H1 (cell line): ENCODE data around the gene USH1C. TPM values are rescaled to one million over a fixed set of nuclear protein-coding genes. Genes with fewer than 3 reads are reported as not detected.

Experiments used
- CTCF ChIA-PET: fragments of 300-600 bp; sonication (Branson Sonifier 250); formaldehyde crosslinking; loops from one replicate; lab custom pipeline; 2021; ENCODE audit not compliant: partially characterized antibody; lab: Charles Lee
- POLR2A ChIA-PET: fragments of 300-600 bp; sonication (Branson Sonifier 250); formaldehyde crosslinking; loops from one replicate; lab custom pipeline; 2021; ENCODE audit warnings: inconsistent platforms; ENCODE audit not compliant: partially characterized antibody; lab: Charles Lee
- DNase-seq, 2 experiments: peaks; one replicate each; pipeline versions ENCODE4 v3.0.0 to v3.0.0-alpha.2; 2010 to 2022; ENCODE audit warnings: low spot score in 2 of 2, low read depth in 1 of 2, mixed read lengths in 1 of 2
- FAIRE-seq: peaks from 2 replicates; lab custom pipeline; 2011; peaks lifted over from hg19 to GRCh38; lab: Jason Lieb, UNC
- H2AFZ ChIP-seq: 2 replicates; pipeline ENCODE4 v1.8.1; 2012; ENCODE audit warnings: low read length, inconsistent platforms
- H2AK5ac ChIP-seq: 2 replicates; pipeline ENCODE4 v1.6.1; 2013; ENCODE audit warnings: low read depth, low read length
- H2BK120ac ChIP-seq: replicated peaks from 2 replicates; pipeline ENCODE3; 2013; ENCODE audit warnings: low read depth, low read length, inconsistent platforms
- H2BK12ac ChIP-seq: 2 replicates; pipeline ENCODE4 v1.6.1; 2013; ENCODE audit warnings: low read depth, low read length
- H2BK15ac ChIP-seq: 2 replicates; pipeline ENCODE4 v1.6.1; 2013; ENCODE audit warnings: low read length
- H2BK20ac ChIP-seq: 2 replicates; pipeline ENCODE4 v1.6.1; 2013; ENCODE audit warnings: low read length
- H2BK5ac ChIP-seq: 2 replicates; pipeline ENCODE4 v1.6.1; 2013; ENCODE audit warnings: low read depth, low read length
- H3K14ac ChIP-seq: 2 replicates; pipeline ENCODE4 v1.6.1; 2013; ENCODE audit warnings: inconsistent platforms; ENCODE audit not compliant: insufficient read length
- H3K18ac ChIP-seq: 2 replicates; pipeline ENCODE4 v1.6.1; 2013; ENCODE audit warnings: low read length; ENCODE audit errors: extremely low read depth
- H3K23ac ChIP-seq: 2 replicates; pipeline ENCODE4 v1.6.1; 2013; ENCODE audit warnings: inconsistent platforms; ENCODE audit not compliant: insufficient read length
- H3K23me2 ChIP-seq: 2 replicates; pipeline ENCODE4 v1.6.1; 2013; ENCODE audit warnings: low read depth, low read length
- H3K27ac ChIP-seq: 2 replicates; pipeline ENCODE4 v1.6.1; 2011; ENCODE audit warnings: low read depth, low read length, inconsistent platforms
- H3K27me3 ChIP-seq, 4 experiments: replicated peaks in 1 of 4; 1 replicate in 1 of 4; 2 replicates in 3 of 4; pipeline versions ENCODE4 v1.6.1 to v1.8.1; 2011 to 2013; ENCODE audit warnings: low read length in 3 of 4, mild to moderate bottlenecking in 3 of 4, inconsistent platforms in 2 of 4, mixed read lengths in 2 of 4, moderate library complexity in 1 of 4; ENCODE audit not compliant: control insufficient read depth in 3 of 4, insufficient read depth in 3 of 4; ENCODE audit errors: extremely low read depth in 1 of 4
- H3K36me3 ChIP-seq, 4 experiments: 2 replicates each; pipeline versions ENCODE4 v1.6.1 to v1.8.1; 2011 to 2013; ENCODE audit warnings: mild to moderate bottlenecking in 4 of 4, low read length in 3 of 4, moderate library complexity in 2 of 4, control low read depth in 1 of 4, inconsistent platforms in 1 of 4; ENCODE audit not compliant: insufficient read depth in 4 of 4, control insufficient read depth in 2 of 4
- H3K4ac ChIP-seq: replicated peaks from 2 replicates; pipeline ENCODE3; 2013; ENCODE audit warnings: low read length, low read depth, mixed read lengths, inconsistent platforms; ENCODE audit not compliant: insufficient read length
- H3K4me1 ChIP-seq, 4 experiments: replicated peaks in 1 of 4; 1 replicate in 1 of 4; 2 replicates in 3 of 4; pipeline versions ENCODE4 v1.6.1 to v1.8.1; 2011 to 2013; ENCODE audit warnings: low read length in 3 of 4, inconsistent platforms in 2 of 4, mixed read lengths in 1 of 4; ENCODE audit not compliant: insufficient read depth in 4 of 4, control insufficient read depth in 3 of 4
- H3K4me2 ChIP-seq, 2 experiments: 2 replicates each; pipeline versions ENCODE4 v1.6.1 to v1.8.1; 2011 to 2013; ENCODE audit warnings: low read depth in 2 of 2, low read length in 2 of 2, control low read depth in 1 of 2, inconsistent platforms in 1 of 2, mild to moderate bottlenecking in 1 of 2; ENCODE audit not compliant: insufficient read depth in 1 of 2
- H3K4me3 ChIP-seq, 4 experiments: fragments of 200-600, 300-600 bp in 1 of 4; sonication (generic), shearing (Covaris generic), sonication (Bioruptor Twin) in 1 of 4; 2 replicates each; pipeline versions ENCODE4 v1.5.1 to v1.8.1; 2011 to 2016; ENCODE audit warnings: low read length in 4 of 4, low read depth in 3 of 4, control low read depth in 2 of 4, inconsistent platforms in 2 of 4, mild to moderate bottlenecking in 2 of 4, mixed read lengths in 1 of 4, moderate library complexity in 1 of 4; ENCODE audit not compliant: insufficient read depth in 2 of 4; ENCODE audit errors: extremely low read depth in 1 of 4
- H3K56ac ChIP-seq: replicated peaks from 2 replicates; pipeline ENCODE3; 2013; ENCODE audit warnings: low read depth, mild to moderate bottlenecking, mixed read lengths, low read length, inconsistent platforms; ENCODE audit not compliant: insufficient read length
- H3K79me1 ChIP-seq: 2 replicates; pipeline ENCODE4 v1.6.1; 2013; ENCODE audit warnings: low read depth, low read length, control low read depth
- H3K79me2 ChIP-seq, 2 experiments: 2 replicates each; pipeline versions ENCODE4 v1.6.1 to v1.8.1; 2012 to 2013; ENCODE audit warnings: low read length in 2 of 2, mild to moderate bottlenecking in 2 of 2, inconsistent platforms in 1 of 2; ENCODE audit not compliant: insufficient read depth in 2 of 2, control insufficient read depth in 1 of 2
- H3K9ac ChIP-seq, 4 experiments: replicated peaks in 1 of 4; 1 replicate in 1 of 4; 2 replicates in 3 of 4; pipeline versions ENCODE4 v1.6.1 to v1.8.1; 2011 to 2013; ENCODE audit warnings: low read depth in 3 of 4, low read length in 3 of 4, control low read depth in 2 of 4, mild to moderate bottlenecking in 2 of 4, moderate library complexity in 2 of 4, inconsistent platforms in 1 of 4; ENCODE audit errors: extremely low read depth in 1 of 4
- H3K9me3 ChIP-seq, 2 experiments: 2 replicates each; pipeline versions ENCODE4 v1.6.1 to v1.8.1; 2012 to 2013; ENCODE audit warnings: mild to moderate bottlenecking in 2 of 2, moderate library complexity in 2 of 2, control low read depth in 1 of 2, inconsistent platforms in 1 of 2, low read depth in 1 of 2, low read length in 1 of 2, mixed read lengths in 1 of 2; ENCODE audit not compliant: insufficient read depth in 2 of 2
- H4K20me1 ChIP-seq, 2 experiments: replicated peaks in 1 of 2; 2 replicates each; pipeline versions ENCODE3 to v1.8.1; 2011 to 2013; ENCODE audit warnings: inconsistent platforms in 2 of 2, low read length in 2 of 2, mild to moderate bottlenecking in 1 of 2; ENCODE audit not compliant: insufficient read depth in 2 of 2, control insufficient read depth in 1 of 2
- H4K5ac ChIP-seq: 2 replicates; pipeline ENCODE4 v1.6.1; 2013; ENCODE audit warnings: low read length, low read depth, mixed read lengths, inconsistent platforms; ENCODE audit not compliant: insufficient read length
- H4K8ac ChIP-seq: 2 replicates; pipeline ENCODE4 v1.8.0; 2013; ENCODE audit warnings: mild to moderate bottlenecking, moderate library complexity, low read length, inconsistent platforms; ENCODE audit not compliant: insufficient read depth; ENCODE audit errors: extremely low read depth
- H4K91ac ChIP-seq: replicated peaks from 2 replicates; pipeline ENCODE3; 2013; ENCODE audit warnings: low read length, mixed read lengths, inconsistent platforms; ENCODE audit not compliant: insufficient read length
- ATF3 ChIP-seq: IDR thresholded peaks from 2 replicates; pipeline ENCODE4 v1.6.1; 2011; ENCODE audit warnings: low read depth, mild to moderate bottlenecking, low read length; ENCODE audit not compliant: insufficient read depth
- BACH1 ChIP-seq: IDR thresholded peaks from 2 replicates; pipeline ENCODE4 v1.6.1; 2012; ENCODE audit warnings: low read length, improper control_type of control experiment
- GABPA ChIP-seq: IDR thresholded peaks from 2 replicates; pipeline ENCODE4 v1.6.1; 2011; ENCODE audit warnings: mild to moderate bottlenecking, low read length, moderate library complexity, borderline replicate concordance; ENCODE audit not compliant: insufficient read depth
- JUN ChIP-seq: IDR thresholded peaks from 2 replicates; pipeline ENCODE4 v1.6.1; 2011; ENCODE audit warnings: low read depth, mild to moderate bottlenecking, improper control_type of control experiment, low read length
- JUND ChIP-seq: IDR thresholded peaks from 2 replicates; pipeline ENCODE4 v1.6.1; 2011; ENCODE audit warnings: mild to moderate bottlenecking, improper control_type of control experiment, low read length
- KDM5A ChIP-seq: fragments of 200-600 bp; IDR thresholded peaks from 2 replicates; pipeline ENCODE4 v1.7.1; 2012; ENCODE audit warnings: mild to moderate bottlenecking, low read length, inconsistent platforms, mixed read lengths
- MAFK ChIP-seq: IDR thresholded peaks from 2 replicates; pipeline ENCODE4 v1.6.1; 2012; ENCODE audit warnings: low read depth, mild to moderate bottlenecking, improper control_type of control experiment, low read length
- POU5F1 ChIP-seq: IDR thresholded peaks from 2 replicates; pipeline ENCODE4 v1.6.1; 2011; ENCODE audit warnings: low read depth, mild to moderate bottlenecking, low read length, moderate library complexity
- RFX5 ChIP-seq: IDR thresholded peaks from 2 replicates; pipeline ENCODE4 v1.6.1; 2011; ENCODE audit warnings: low read depth, low read length, improper control_type of control experiment, borderline replicate concordance
- SIN3A ChIP-seq, 2 experiments: IDR thresholded peaks in 1 of 2; conservative IDR thresholded peaks in 1 of 2; 2 replicates each; pipeline ENCODE4 v1.6.1; 2011 to 2012; ENCODE audit warnings: low read length in 2 of 2, improper control_type of control experiment in 1 of 2, low read depth in 1 of 2, mild to moderate bottlenecking in 1 of 2
- SIRT6 ChIP-seq: IDR thresholded peaks from one replicate; pipeline ENCODE4 v1.7.1; 2012; ENCODE audit warnings: low read length, inconsistent platforms
- SIX5 ChIP-seq: IDR thresholded peaks from 2 replicates; pipeline ENCODE4 v1.6.1; 2011; ENCODE audit warnings: mild to moderate bottlenecking, low read depth, low read length
- SP1 ChIP-seq: IDR thresholded peaks from 2 replicates; pipeline ENCODE4 v1.6.1; 2011; ENCODE audit warnings: low read depth, low read length
- SP4 ChIP-seq: IDR thresholded peaks from 2 replicates; pipeline ENCODE4 v1.6.1; 2012; ENCODE audit warnings: low read length, inconsistent platforms
- SUZ12 ChIP-seq: fragments of 200-600 bp; sonication (generic); IDR thresholded peaks from 2 replicates; pipeline ENCODE4 v1.6.1; 2012; ENCODE audit warnings: mild to moderate bottlenecking, inconsistent platforms, low read length, moderate library complexity, mixed read lengths
- WGBS, 2 experiments: shearing (Covaris generic) in 1 of 2; methylation state at CpG; one replicate each; pipeline versions ENCODE4 v1.1.6 to v1.1.7; 2013 to 2015; ENCODE audit warnings: low lambda C conversion rate in 2 of 2, mixed read lengths in 2 of 2, inconsistent platforms in 1 of 2, low coverage in 1 of 2, missing lambda C conversion rate in 1 of 2; ENCODE audit not compliant: insufficient replicate concordance in 2 of 2, insufficient coverage in 1 of 2, insufficient read length in 1 of 2; ENCODE audit errors: extremely low coverage in 1 of 2, missing lambda C conversion rate in 1 of 2; 5-methylcytosine and 5-hydroxymethylcytosine counted together
- polyA plus RNA-seq, 7 experiments: library from polyadenylated mRNA; depleted of rRNA in 3 of 7; stranded (reverse) in 5 of 7; unstranded in 2 of 7; fragments of >200 nt in 5 of 7; fragments of 200-250 nt in 2 of 7; gene quantifications; 1 replicate in 5 of 7; 2 replicates in 1 of 7; 4 replicates in 1 of 7; pipeline versions ENCODE4 v1.2.1 to v1.2.3, GENCODE V29; 2011 to 2013; ENCODE audit warnings: missing spikeins in 2 of 7, mixed read lengths in 2 of 7
- total RNA-seq: library from RNA; stranded (reverse); fragmentation: NEBNext Ultra II Directional; extraction: Animal tissue kit (Norgen Biotek cat#: 25700); gene quantifications from 2 replicates; pipeline ENCODE4 v1.2.1, GENCODE V29; 2021

Gene USH1C
- total and polyA plus RNA-seq, 2 of the 8 experiments (the other 6 are each of a cell fraction or from before 2014, with no cell fraction given): 1.3 to 1.6 TPM

- no peak overlapping the region for H4K91ac ChIP-seq
- no peaks in the 10 kb centered on the region for H4K20me1 ChIP-seq
- no peaks in the 10 kb centered on the region for H3K23me2 ChIP-seq
- H3K4ac ChIP-seq: no peak overlapping the region
- no peak overlapping the region for H3K14ac ChIP-seq
- H3K27me3 ChIP-seq: peaks cover 0 to 2% (median 0%) of the 10 kb centered on the region in 4 experiments; a peak in 1 of 7 replicates
- H2BK12ac ChIP-seq: no peak overlapping the region
- H3K4me3 ChIP-seq: no peak overlapping the region
- no peak overlapping the region for H2AFZ ChIP-seq
- H3K4me1 ChIP-seq: no peaks in the 10 kb centered on the region; a peak in 1 of 7 replicates
- no peak overlapping the region for H2AK5ac ChIP-seq
- no peaks in the 10 kb centered on the region for H3K79me1 ChIP-seq
- no peak overlapping the region for H3K56ac ChIP-seq
- H2BK5ac ChIP-seq: no peak overlapping the region
- H3K9me3 ChIP-seq: no peaks in the 10 kb centered on the region
- H3K23ac ChIP-seq: no peak overlapping the region
- H2BK20ac ChIP-seq: no peak overlapping the region
- CTCF ChIA-PET: interaction anchor here (0.5 to 44.8 kb wide), 13 partner anchors 15 to 277 kb away, joined by 3 to 1414 read pairs (median 4); partner anchors contain the start of gene KCNJ11
- H4K8ac ChIP-seq: no peak overlapping the region
- DNase-seq (no peak), FAIRE-seq (no peak)
- 75% methylated on average over 3 of the region's 3 CpGs; no CpG with 5 or more reads in 1 of the 2 experiments for WGBS, 2 experiments
- no peak overlapping the region for H3K27ac ChIP-seq
- no peak overlapping the region for H4K5ac ChIP-seq
- no peaks in the 10 kb centered on the region for H3K79me2 ChIP-seq
- no peaks in the 10 kb centered on the region for H3K36me3 ChIP-seq
- no peak overlapping the region for H2BK15ac ChIP-seq
- H2BK120ac ChIP-seq: no peak overlapping the region
- POLR2A ChIA-PET: interaction anchor here (1.1 kb wide), 1 partner anchor 21 kb away, joined by 3 read pairs; no protein-coding TSS in a partner anchor
- H3K4me2 ChIP-seq: no peak overlapping the region
- no peak overlapping the region for H3K9ac ChIP-seq
- H3K18ac ChIP-seq: no peak overlapping the region
- TF ChIP-seq KDM5A: no peak
- no peak for TF ChIP-seq SIRT6
- TF ChIP-seq JUND: no peak
- TF ChIP-seq SP1: no peak
- TF ChIP-seq RFX5: no peak
- no peak for TF ChIP-seq BACH1
- TF ChIP-seq POU5F1: no peak
- TF ChIP-seq GABPA: no peak
- TF ChIP-seq JUN: no peak
- TF ChIP-seq SP4: no peak
- TF ChIP-seq SIX5: no peak
- no peak for TF ChIP-seq MAFK
- no peak for TF ChIP-seq SUZ12
- no peak for TF ChIP-seq SIN3A (conservative IDR thresholded peaks at IDR 0.05 in 1 of 2, IDR thresholded peaks at IDR 0.05 in 1 of 2; ENCODE audit: low read depth in 1 of 2, low read length in 2 of 2)
- no peak for TF ChIP-seq ATF3
Measured at GRCh38 chr11:17506942-17507341, 37.3 kb downstream of the USH1C start.
